HG02588 (cell line): ENCODE data around the gene LRP1B.

Experiments used
- ATAC-seq: cut with Tn5 transposase; IDR thresholded peaks from one replicate; pipeline ENCODE4 v1.9.1; 2021; ENCODE audit warnings: mild to moderate bottlenecking, moderate library complexity; ENCODE audit not compliant: unreplicated experiment

Gene LRP1B

GRCh38 chr2:142131010-142131669, at the start of gene LRP1B:
TSS of gene LRP1B (minus strand) at chr2:142131016. CDS start at chr2:142130729, 287 bp downstream.
- ATAC-seq: peak; percentile 52

GRCh38 chr2:142179686-142180085, 48.9 kb upstream of the LRP1B start:
- no peak for ATAC-seq

DNA sequence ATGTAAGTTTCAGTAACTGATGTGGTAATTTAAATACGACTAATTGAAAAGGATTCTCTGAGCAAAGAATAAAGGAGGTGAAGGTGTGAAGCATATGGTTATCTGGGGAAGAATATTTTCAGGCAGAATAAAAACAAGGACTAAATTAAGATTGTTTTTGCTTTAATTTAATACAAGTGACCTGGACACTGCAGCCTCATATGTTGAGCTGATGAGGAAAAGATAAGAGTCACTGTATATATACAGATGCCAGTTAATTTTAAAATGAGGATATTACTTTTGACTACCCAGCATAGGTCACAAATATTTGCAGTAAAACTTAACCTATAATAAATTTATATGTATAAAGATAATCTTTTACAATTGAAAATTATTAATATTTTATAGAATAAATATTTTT, 47.8 kb upstream of the LRP1B start:
- no peak for ATAC-seq

GRCh38 chr2:142176941-142177340, 46.1 kb upstream of the LRP1B start:
- ATAC-seq: no peak

DNA sequence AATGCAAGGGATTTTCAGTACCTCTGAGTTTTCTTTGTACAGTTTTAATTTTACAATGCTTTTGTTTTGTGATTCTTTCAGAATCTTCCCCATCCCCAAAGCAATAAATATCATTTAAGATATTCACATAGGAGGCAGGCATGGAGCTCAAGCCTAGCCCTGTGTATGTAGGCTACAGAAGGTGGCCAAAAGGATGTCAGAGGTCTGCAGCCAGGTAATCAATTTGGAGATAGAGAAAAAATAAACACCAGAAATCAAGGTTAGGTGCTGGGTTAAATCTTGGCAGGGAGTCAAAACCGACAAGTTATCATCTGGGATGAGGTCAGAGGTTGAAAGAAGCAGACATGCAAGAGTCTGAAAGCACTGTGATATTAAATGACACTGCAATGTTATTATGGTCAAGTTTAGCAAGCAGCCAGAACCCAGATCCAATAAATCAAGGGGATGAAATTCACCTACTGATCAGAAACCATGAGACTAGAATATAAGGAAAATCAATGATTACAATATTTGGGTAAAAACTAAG, 45.1 kb upstream of the LRP1B start:
- no peak for ATAC-seq

- no peak for ATAC-seq
These were observed 43.4 kb upstream of the LRP1B start for GRCh38 chr2:142174176-142174575.

- no peak for ATAC-seq
These were observed 40.0 kb upstream of the LRP1B start for GRCh38 chr2:142170847-142171246.

- peak; percentile 87 for ATAC-seq
These were observed 35.0 kb upstream of the LRP1B start for GRCh38 chr2:142165790-142166189.

DNA sequence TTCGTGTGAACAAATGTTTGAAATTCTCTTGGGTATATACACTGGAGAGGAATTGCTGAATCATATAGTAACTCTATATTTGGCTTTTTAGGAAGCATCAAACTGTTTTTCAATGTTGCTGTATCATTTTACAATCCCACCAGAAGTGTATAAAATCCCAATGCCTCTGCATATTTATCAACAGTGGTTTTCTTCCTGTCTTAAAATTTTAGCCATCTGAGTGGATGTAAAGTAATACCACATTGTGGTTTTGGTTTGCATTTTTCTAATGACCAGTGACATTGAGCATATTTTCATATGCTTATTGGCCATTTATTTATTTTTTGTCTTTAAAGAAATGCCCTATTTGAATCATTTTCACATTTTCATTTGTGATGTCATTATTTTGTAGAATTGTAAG, 22.8 kb upstream of the LRP1B start:
- ATAC-seq: no peak

- ATAC-seq: no peak
These were observed 19.6 kb upstream of the LRP1B start for GRCh38 chr2:142150453-142150852.

GRCh38 chr2:142144547-142144946, 13.7 kb upstream of the LRP1B start:
- no peak for ATAC-seq

DNA sequence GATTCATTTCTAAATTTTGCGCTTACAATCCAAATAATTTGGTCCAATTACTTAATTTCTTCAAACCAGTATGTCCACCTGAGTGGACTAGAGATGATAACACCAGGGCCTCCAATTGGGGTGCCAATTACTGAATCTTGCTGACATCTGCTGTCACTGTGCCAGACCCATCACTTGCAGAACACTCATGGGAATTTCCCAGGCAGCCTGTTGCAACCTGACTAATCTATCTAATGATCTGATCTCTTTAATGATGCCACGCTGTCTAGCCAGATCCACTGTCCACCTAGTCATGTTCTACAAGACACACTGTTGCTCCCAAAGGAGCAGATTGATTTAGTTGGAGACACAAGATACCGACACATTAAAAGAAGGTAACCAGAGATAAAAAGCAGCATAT, 11.8 kb upstream of the LRP1B start:
- no peak for ATAC-seq

DNA sequence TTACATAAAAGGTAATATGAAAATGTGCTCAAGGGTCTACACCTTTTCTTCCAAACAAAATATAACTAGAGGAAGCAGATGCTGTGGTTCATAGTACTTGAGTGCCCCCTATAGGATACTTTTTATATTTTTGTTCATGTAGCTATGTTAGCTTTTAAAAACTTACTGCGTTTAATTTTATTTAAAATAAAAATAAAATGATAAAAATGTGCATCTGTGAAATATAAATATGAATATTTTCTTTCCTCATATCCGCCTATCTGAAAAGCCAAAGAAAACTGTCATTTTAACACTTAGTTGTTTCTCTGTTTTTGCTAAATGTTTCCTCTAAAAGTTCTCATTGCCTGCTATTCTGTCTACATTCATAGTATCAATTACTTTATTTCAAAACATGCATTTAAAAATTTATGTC, 9.6 kb upstream of the LRP1B start:
- no peak for ATAC-seq

GRCh38 chr2:142139384-142139783, 8.6 kb upstream of the LRP1B start:
- no peak for ATAC-seq

GRCh38 chr2:142136571-142136970, 5.8 kb upstream of the LRP1B start:
- no peak for ATAC-seq

DNA sequence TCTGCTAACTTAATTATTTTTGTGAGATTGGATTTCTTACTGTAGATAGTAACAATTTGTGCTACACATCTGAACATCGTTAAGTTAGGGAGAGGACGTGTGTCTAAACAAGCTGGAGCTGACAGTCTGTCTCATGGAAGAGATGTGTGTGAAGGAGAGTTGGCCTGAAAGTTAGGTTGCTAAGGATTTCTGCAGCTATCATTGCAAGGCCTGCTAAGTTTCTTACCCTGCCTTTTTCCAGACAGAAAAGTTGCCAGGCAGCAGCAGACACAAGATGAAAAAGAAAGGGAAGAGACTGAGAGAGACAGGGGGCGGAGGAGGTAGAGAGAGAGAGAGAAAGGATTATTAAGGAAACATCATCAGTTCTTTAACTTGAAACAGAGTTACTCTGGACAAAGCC, 4.1 kb upstream of the LRP1B start:
- ATAC-seq: no peak

GRCh38 chr2:142130111-142131009, 456 bp downstream of the LRP1B start:
- peak; percentile 36 for ATAC-seq

DNA sequence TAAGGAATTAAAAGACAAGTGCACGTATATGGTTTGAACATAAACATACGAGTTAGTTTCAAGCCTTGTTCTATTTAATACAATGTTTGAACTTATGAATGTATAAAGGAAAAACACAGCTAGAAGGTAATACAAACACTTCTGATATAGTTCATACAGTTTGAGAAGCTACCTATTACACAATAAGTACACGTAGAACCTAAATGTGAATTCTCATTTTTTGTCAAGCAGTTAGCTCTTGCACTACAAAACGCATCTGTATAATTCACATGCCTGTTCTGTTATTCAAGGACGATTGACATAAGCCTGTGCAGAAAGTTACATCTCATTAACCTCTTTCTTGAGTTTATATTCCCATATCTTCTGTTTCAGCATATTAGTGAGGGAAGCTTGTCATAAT, 2.7 kb downstream of the LRP1B start:
- ATAC-seq: no peak

- no peak for ATAC-seq
These were observed 3.6 kb downstream of the LRP1B start for GRCh38 chr2:142127248-142127647.

- ATAC-seq: no peak
These were observed 6.1 kb downstream of the LRP1B start for GRCh38 chr2:142124706-142125105.

- no peak for ATAC-seq
These were observed 11.5 kb downstream of the LRP1B start for GRCh38 chr2:142119347-142119746.

DNA sequence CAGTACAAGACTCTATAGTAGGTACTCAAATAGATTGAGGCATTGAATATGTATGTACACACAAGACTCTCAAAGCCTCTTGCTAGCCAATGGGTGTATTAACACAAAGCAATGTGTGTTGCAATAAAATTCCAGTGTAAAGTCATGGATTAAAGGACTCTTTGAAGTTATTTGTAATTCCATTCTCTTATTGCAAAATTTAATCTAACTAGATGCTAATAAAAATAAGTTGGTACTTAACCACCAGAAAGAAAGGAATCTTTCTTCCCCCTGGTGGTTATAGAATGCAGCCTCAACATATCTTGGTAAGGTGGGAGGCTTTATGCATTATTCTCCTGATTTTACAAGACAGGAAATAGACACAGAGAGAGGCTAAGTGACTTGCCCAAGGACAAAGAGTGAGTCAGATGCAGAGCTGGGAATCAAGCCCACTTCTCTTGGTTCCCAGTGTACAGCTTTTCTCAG, 18.0 kb downstream of the LRP1B start:
- ATAC-seq: no peak
